GM10248 (cell line): ENCODE measurements around the gene UBE2D3.

Source experiments
- CTCF ChIA-PET: fragments of 300-600 bp; sonication (Branson Sonifier 250); formaldehyde crosslinking; extraction: SDS; loops from one replicate; lab custom pipeline; 2021; ENCODE audit warnings: antibody characterized with exemption; lab: Yijun Ruan, JAX
- POLR2A ChIA-PET: fragments of 350-650 bp; sonication (Branson Sonifier 250); formaldehyde crosslinking; extraction: SDS; loops from one replicate; lab custom pipeline; 2020; ENCODE audit warnings: antibody characterized with exemption; lab: Yijun Ruan, JAX
- DNase-seq: peaks from one replicate; pipeline ENCODE4 v3.0.0; 2012; ENCODE audit errors: extremely low spot score
- CTCF ChIP-seq: IDR thresholded peaks from 2 replicates; pipeline ENCODE4 v1.5.1; 2012; ENCODE audit warnings: mild to moderate bottlenecking, low read depth; ENCODE audit errors: extremely low read depth, missing control alignments, control extremely low read depth

Gene UBE2D3

DNA sequence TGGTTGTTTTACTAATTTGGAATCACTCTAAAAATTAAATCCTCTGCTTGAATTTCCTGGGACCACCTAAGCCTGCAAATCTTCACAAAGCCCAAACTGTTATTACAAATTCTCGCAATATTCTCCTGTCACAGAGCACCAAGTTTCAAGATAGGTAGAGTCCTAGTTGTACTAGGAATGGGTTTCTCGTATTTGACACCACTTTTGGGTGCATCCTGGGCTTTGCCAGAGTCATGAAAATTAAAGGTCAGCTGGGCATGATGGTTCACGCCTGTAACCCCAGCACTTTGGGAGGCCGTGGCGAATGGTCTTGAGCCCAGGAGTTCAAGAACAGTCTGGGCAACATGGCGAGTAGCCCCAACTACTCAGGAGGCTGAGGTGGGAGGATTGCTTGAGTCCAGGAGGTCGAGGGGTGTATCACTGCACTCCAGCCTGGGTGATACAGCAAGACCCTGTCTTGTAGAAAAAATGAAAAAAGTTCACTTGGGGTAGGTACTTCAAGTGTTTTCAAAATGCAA lies 36.0 kb downstream of the UBE2D3 start:
- ChIA-PET POLR2A (no interaction called here), CTCF (interaction anchor here (1.0 kb wide), 1 partner anchor 10 kb away, joined by 5 read pairs; no protein-coding TSS in a partner anchor)
- DNase-seq, result no peak
- TF ChIP-seq CTCF, result no peak

- CTCF ChIA-PET, result interaction anchor here (0.7 to 1.6 kb wide), 2 partner anchors 14 to 20 kb away, joined by 3 to 4 read pairs; no protein-coding TSS in a partner anchor
- no peak for TF ChIP-seq CTCF
- POLR2A ChIA-PET, result no interaction called here
- no peak for DNase-seq
Observed at GRCh38 chr4:102789317-102789717, 38.0 kb downstream of the UBE2D3 start.

DNA sequence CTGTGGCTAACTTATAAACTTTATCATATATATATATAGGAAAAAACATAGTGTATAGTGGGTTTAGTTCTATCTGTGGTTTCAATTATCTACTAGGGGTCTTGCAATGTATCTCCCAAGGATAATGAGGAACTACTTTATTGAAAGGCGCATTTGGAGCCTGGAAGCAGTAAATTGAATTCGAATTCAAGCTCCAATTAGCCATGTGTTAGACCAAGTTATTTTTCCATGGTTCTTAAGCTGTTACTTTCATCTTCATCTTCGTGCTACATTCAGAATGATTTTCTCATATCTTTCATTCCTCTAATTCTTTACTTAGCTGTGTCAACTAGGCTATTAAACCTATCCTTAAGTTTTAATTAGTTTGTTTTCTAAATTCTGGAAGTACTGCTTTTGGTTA lies 39.4 kb downstream of the UBE2D3 start:
- POLR2A ChIA-PET, result no interaction called here
- no peak for DNase-seq
- TF ChIP-seq CTCF, result no peak
- CTCF ChIA-PET, result no interaction called here

DNA sequence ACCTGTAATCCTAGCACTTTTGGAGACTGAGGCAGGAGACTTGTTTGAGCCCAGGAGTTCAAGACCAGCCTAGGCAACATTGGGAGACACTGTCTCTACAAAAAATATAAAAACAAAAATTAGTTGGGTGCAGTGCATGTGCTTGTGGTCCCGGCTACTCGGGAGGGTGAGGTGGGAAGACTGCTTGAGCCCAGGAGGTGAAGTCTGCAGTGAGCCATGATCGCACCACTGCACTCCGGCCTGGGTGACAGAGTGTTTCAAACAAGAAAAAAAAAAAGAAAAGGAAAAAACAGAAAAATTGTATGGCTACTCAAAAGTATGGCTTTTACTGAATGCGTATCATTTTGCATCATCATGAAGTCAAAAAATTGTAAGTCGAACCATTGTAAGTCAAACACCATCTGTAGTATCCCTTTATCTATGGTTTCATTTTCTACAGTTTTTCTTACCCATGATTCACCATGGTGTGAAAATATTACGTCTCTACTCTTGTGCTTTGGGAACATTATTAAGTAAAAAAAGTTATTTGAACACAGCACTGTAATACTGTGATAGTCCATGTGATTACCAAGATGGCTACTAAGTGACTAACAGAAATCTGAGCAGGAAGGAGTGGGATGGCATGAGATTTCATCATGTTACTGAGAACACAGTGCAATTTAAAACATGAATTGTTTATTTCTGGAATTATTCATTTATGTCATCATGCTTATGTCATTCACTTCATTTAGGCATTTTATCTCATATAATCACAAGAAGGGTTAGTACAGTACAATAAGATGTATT lies 40.1 kb downstream of the UBE2D3 start:
- CTCF ChIA-PET, result interaction anchor here (1.2 to 1.6 kb wide), 2 partner anchors 12 to 169 kb away, joined by 3 to 4 read pairs; no protein-coding TSS in a partner anchor
- no peak for TF ChIP-seq CTCF
- no peak for DNase-seq
- POLR2A ChIA-PET, result no interaction called here

GRCh38 chr4:102786279-102786678 lies 41.1 kb downstream of the UBE2D3 start:
- no peak for TF ChIP-seq CTCF
- ChIA-PET POLR2A (no interaction called here), CTCF (interaction anchor here (1.2 to 1.6 kb wide), 2 partner anchors 11 to 168 kb away, joined by 3 to 4 read pairs; no protein-coding TSS in a partner anchor)
- DNase-seq, result no peak

- no peak for TF ChIP-seq CTCF
- DNase-seq, result no peak
- CTCF ChIA-PET, result interaction anchor here (1.6 kb wide), 1 partner anchor 10 kb away, joined by 6 read pairs; no protein-coding TSS in a partner anchor
- POLR2A ChIA-PET, result no interaction called here
Observed at GRCh38 chr4:102783006-102783405, 44.3 kb downstream of the UBE2D3 start.
